DLD1 (cell line): ENCODE measurements around the gene VPS13A.
"Not testable (repeated sequence)": the region's sequence is repeated elsewhere in the genome, so short reads cannot be mapped to it uniquely, and the experiment has no call there.

Experiments used
- in situ Hi-C: cut with HindIII; loops from 2 replicates; pipeline ENCODE4 v1.10.0; 2017; ENCODE audit warnings: low sequenced_read_pairs

The VPS13A gene

GRCh38 chr9:77421506-77422265 lies 244.4 kb downstream of the VPS13A start:
- in situ Hi-C loops, result no loop called here

GRCh38 chr9:77422969-77423368 lies 245.6 kb downstream of the VPS13A start:
- in situ Hi-C loops, result no loop called here

- in situ Hi-C loops, result no loop called here
Measured at GRCh38 chr9:77423841-77424240, 246.5 kb downstream of the VPS13A start.

GRCh38 chr9:77424993-77425392 lies 247.7 kb downstream of the VPS13A start:
- in situ Hi-C loops, result no loop called here

- in situ Hi-C loops, result no loop called here
Measured at GRCh38 chr9:77426712-77427111, 249.4 kb downstream of the VPS13A start.

- in situ Hi-C loops, result no loop called here
Measured at GRCh38 chr9:77427256-77427927, 250.1 kb downstream of the VPS13A start.

GRCh38 chr9:77429928-77430327 lies 252.6 kb downstream of the VPS13A start:
- in situ Hi-C loops, result no loop called here

GRCh38 chr9:77432053-77432452 lies 254.7 kb downstream of the VPS13A start:
- in situ Hi-C loops, result no loop called here

- in situ Hi-C loops, result no loop called here
Measured at GRCh38 chr9:77433675-77434445, 256.5 kb downstream of the VPS13A start.

GRCh38 chr9:77435277-77435676 lies 257.9 kb downstream of the VPS13A start:
- in situ Hi-C loops, result no loop called here

GRCh38 chr9:77435688-77436087 lies 258.4 kb downstream of the VPS13A start:
- in situ Hi-C loops, result no loop called here

- in situ Hi-C loops, result no loop called here
Measured at GRCh38 chr9:77438653-77439052, 261.3 kb downstream of the VPS13A start.

GRCh38 chr9:77440057-77440456 lies 262.7 kb downstream of the VPS13A start:
- in situ Hi-C loops, result no loop called here

- in situ Hi-C loops, result not testable (repeated sequence)
Measured at GRCh38 chr9:77441124-77441523, 263.8 kb downstream of the VPS13A start.

- in situ Hi-C loops, result no loop called here
Measured at GRCh38 chr9:77442436-77442835, 265.1 kb downstream of the VPS13A start.

GRCh38 chr9:77447646-77448045 lies 270.3 kb downstream of the VPS13A start:
- in situ Hi-C loops, result no loop called here

- in situ Hi-C loops, result no loop called here
Measured at GRCh38 chr9:77449240-77450084, 272.1 kb downstream of the VPS13A start.

GRCh38 chr9:77450085-77450475 lies 272.7 kb downstream of the VPS13A start:
- in situ Hi-C loops, result no loop called here

GRCh38 chr9:77451507-77451906 lies 274.2 kb downstream of the VPS13A start:
- in situ Hi-C loops, result no loop called here

- in situ Hi-C loops, result no loop called here
Measured at GRCh38 chr9:77453825-77454647, 276.7 kb downstream of the VPS13A start.
